Endothelial cell of umbilical vein (primary cell): ENCODE data around the gene TLNRD1. TPM values are rescaled to one million over a fixed set of nuclear protein-coding genes. Genes with fewer than 3 reads are reported as not detected.
A peak's percentile ranks its signal among the peaks of the same experiment; 100 is the strongest.

Experiments used
- BruUV-seq: library from RNA; stranded (reverse); fragments of 400-500 nt; replicated peaks from 2 replicates; lab custom pipeline; 2021; lab: Mats Ljungman, UMichigan
- CTCF ChIA-PET: fragments of 300-600, 350-600 bp; sonication (Branson Sonifier 250); formaldehyde crosslinking; loops from one replicate; lab custom pipeline; 2021; ENCODE audit warnings: antibody characterized with exemption, inconsistent platforms; lab: Charles Lee
- POLR2A ChIA-PET: fragments of 300-600, 350-600 bp; sonication (Branson Sonifier 250); formaldehyde crosslinking; loops from one replicate; lab custom pipeline; 2021; ENCODE audit warnings: antibody characterized with exemption, inconsistent platforms; lab: Charles Lee
- DNase-seq: peaks from one replicate; pipeline ENCODE4 v3.0.0-alpha.2; 2011; ENCODE audit warnings: low read depth, low spot score
- FAIRE-seq: peaks from 2 replicates; lab custom pipeline; 2011; peaks lifted over from hg19 to GRCh38; lab: Jason Lieb, UNC
- H2AFZ ChIP-seq: 2 replicates; pipeline ENCODE4 v1.6.0; 2012; ENCODE audit warnings: low read depth, low read length, control low read depth, inconsistent platforms
- H3K27ac ChIP-seq: 2 replicates; pipeline ENCODE4 v1.5.1; 2011; ENCODE audit warnings: low read depth, mild to moderate bottlenecking, control low read depth, low read length, moderate library complexity; ENCODE audit not compliant: insufficient read depth
- H3K27me3 ChIP-seq, 2 experiments: 2 replicates each; pipeline versions ENCODE4 v1.6.0 to v1.6.1; 2011; ENCODE audit warnings: low read length in 2 of 2, mixed read lengths in 1 of 2; ENCODE audit not compliant: control insufficient read depth in 2 of 2, insufficient read depth in 2 of 2
- H3K36me3 ChIP-seq, 2 experiments: 2 replicates in 1 of 2; 3 replicates in 1 of 2; pipeline ENCODE4 v1.5.1; 2011; ENCODE audit warnings: low read length in 2 of 2, mild to moderate bottlenecking in 1 of 2, moderate library complexity in 1 of 2; ENCODE audit not compliant: control insufficient read depth in 2 of 2, insufficient read depth in 2 of 2; ENCODE audit errors: extremely low read depth in 1 of 2
- H3K4me1 ChIP-seq: 3 replicates; pipeline ENCODE4 v1.5.1; 2011; ENCODE audit warnings: mild to moderate bottlenecking, low read length; ENCODE audit not compliant: control insufficient read depth, insufficient read depth; ENCODE audit errors: extremely low read depth
- H3K4me2 ChIP-seq: 2 replicates; pipeline ENCODE4 v1.6.1; 2011; ENCODE audit warnings: low read length, control low read depth, mixed read lengths; ENCODE audit not compliant: insufficient read depth
- H3K4me3 ChIP-seq, 3 experiments: fragments of 200-600 bp in 1 of 3; sonication (generic), shearing (Covaris generic) in 1 of 3; replicated peaks in 1 of 3; 2 replicates each; pipeline ENCODE4 v1.5.1; 2011 to 2016; ENCODE audit warnings: control low read depth in 3 of 3, low read length in 3 of 3, mild to moderate bottlenecking in 2 of 3, inconsistent platforms in 1 of 3, low read depth in 1 of 3, moderate library complexity in 1 of 3; ENCODE audit not compliant: insufficient read depth in 1 of 3
- H3K79me2 ChIP-seq: 2 replicates; pipeline ENCODE4 v1.6.0; 2012; ENCODE audit warnings: low read length, inconsistent platforms; ENCODE audit not compliant: control insufficient read depth, insufficient read depth
- H3K9ac ChIP-seq: replicated peaks from 2 replicates; pipeline ENCODE3; 2011; ENCODE audit warnings: low read length, control low read depth; ENCODE audit not compliant: insufficient read depth; ENCODE audit errors: extremely low read depth
- H3K9me1 ChIP-seq: replicated peaks from 3 replicates; pipeline ENCODE4 v1.6.0; 2011; ENCODE audit warnings: mild to moderate bottlenecking, low read length; ENCODE audit not compliant: control insufficient read depth, insufficient read depth; ENCODE audit errors: extremely low read depth
- H3K9me3 ChIP-seq: replicated peaks from 2 replicates; pipeline ENCODE4 v1.5.1; 2012; ENCODE audit warnings: low read length, inconsistent platforms; ENCODE audit not compliant: control insufficient read depth, insufficient read depth
- H4K20me1 ChIP-seq: replicated peaks from 2 replicates; pipeline ENCODE3; 2011; ENCODE audit warnings: mild to moderate bottlenecking, low read length; ENCODE audit not compliant: control insufficient read depth, insufficient read depth; ENCODE audit errors: extremely low read depth
- EZH2 ChIP-seq: IDR thresholded peaks from 2 replicates; pipeline ENCODE4 v1.6.1; 2012; ENCODE audit warnings: borderline replicate concordance, low read depth, mild to moderate bottlenecking, moderate library complexity, low read length, inconsistent platforms; ENCODE audit not compliant: severe bottlenecking
- GATA2 ChIP-seq: IDR thresholded peaks from 2 replicates; pipeline ENCODE4 v1.7.0; 2011; ENCODE audit warnings: low read depth, mild to moderate bottlenecking, moderate library complexity, mixed read lengths, low read length; ENCODE audit not compliant: insufficient read length, insufficient read depth
- MAX ChIP-seq: IDR thresholded peaks from 2 replicates; pipeline ENCODE4 v1.6.1; 2011; ENCODE audit not compliant: insufficient read depth, insufficient read length
- POLR2A ChIP-seq: IDR thresholded peaks from 2 replicates; pipeline ENCODE4 v1.6.1; 2012; ENCODE audit warnings: low read depth, mild to moderate bottlenecking, control low read depth, low read length
- POLR2AphosphoS5 ChIP-seq: IDR thresholded peaks from 2 replicates; pipeline ENCODE4 v1.6.1; 2012; ENCODE audit warnings: low read depth, mild to moderate bottlenecking, control low read depth, low read length, moderate library complexity; ENCODE audit not compliant: insufficient read depth
- dilution Hi-C: fragments of 300-500 bp; cut with MboI; formaldehyde crosslinking; loops from one replicate; pipeline ENCODE4 v1.15.0; 2019; ENCODE audit warnings: low sequenced_read_pairs; ENCODE audit not compliant: extremely low pct_ligation_motif_present
- intact Hi-C: fragments of 100-400 bp; cut with micrococcal nuclease; formaldehyde crosslinking; loops from one replicate; pipeline ENCODE4 v1.10.0; 2022
- polyA plus RNA-seq, 4 experiments: library from polyadenylated mRNA; depleted of rRNA in 3 of 4; stranded (reverse) in 3 of 4; unstranded in 1 of 4; fragments of >200 nt; gene quantifications; 2 replicates each; pipeline versions ENCODE4 v1.2.1 to v1.2.3, GENCODE V29; 2011 to 2012; ENCODE audit warnings: missing spikeins in 1 of 4
- total RNA-seq: library from RNA; stranded (reverse); gene quantifications from 2 replicates; pipeline ENCODE4 v1.2.3, GENCODE V29; 2021

Gene TLNRD1
- total and polyA plus RNA-seq, 2 donors (not counting 3 experiments of a cell fraction or from before 2014, with no cell fraction given), result 17.8 to 33.0 TPM

DNA sequence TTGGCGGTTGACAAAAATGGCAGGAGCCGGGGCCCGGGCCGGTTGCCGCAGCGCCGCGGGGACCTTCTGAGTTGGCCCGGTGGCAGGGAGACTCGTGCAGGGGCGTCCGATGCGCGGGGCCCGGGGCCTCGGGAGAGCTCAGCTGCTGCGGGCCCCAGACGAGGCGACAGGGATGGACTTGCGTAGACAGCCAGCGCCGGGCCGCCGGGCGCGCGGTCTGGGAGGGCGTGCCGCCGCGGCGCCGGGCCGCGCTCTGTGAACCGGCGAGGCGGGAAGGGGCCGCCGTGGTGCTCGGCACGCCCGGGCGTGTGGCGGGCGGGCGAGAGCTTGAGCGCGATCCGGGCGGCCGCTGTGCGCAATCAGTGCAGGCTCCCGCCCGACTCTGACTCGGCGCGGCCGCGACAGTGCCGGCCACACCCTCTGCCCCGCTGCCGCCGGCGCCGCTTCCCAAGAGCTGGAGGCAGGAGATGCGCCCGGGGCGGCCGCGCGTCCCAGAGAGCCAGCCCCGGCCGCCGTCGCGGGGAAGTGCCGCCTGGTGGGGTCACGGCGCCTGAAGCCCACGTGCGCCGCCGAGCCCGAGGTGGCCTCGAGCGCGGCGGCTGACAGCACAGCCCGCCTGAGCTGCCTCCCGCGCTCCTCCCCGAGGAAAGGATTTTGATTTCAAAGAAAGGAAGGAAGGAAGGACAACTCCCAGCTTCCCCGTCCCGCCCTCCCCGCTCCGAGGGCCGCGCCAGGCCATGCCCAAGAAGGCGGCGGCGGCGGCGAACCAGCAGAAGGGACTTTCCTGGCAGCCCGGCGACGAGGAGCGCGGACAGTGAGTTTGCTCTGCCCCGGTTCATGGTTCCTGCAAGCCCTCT, 657 bp downstream of the TLNRD1 start:
- Histone ChIP-seq H3K79me2 (peaks cover 57% of the 10 kb centered on the region), H2AFZ (no peak overlapping the region), H3K4me2 (peak overlapping the region; percentile 82), H3K36me3 (peaks cover 0 to 4% of the 10 kb centered on the region in 2 experiments), H3K27ac (peak overlapping the region; percentile 85), H3K9me1 (no peaks in the 10 kb centered on the region), H3K4me1 (peaks cover 35% of the 10 kb centered on the region), H4K20me1 (peaks cover 4% of the 10 kb centered on the region), H3K27me3 (no peaks in the 10 kb centered on the region), H3K9me3 (no peaks in the 10 kb centered on the region), H3K9ac (peak overlapping the region; percentile 96), H3K4me3 (peak overlapping the region; percentile 73 to 87 (median 75))
- BruUV-seq, result no TSS peak
- ChIA-PET CTCF (interaction anchor here (0.9 to 8.6 kb wide), 15 partner anchors 9 to 265 kb away, joined by 3 to 114 read pairs (median 6); no protein-coding TSS in a partner anchor), POLR2A (interaction anchor here (0.8 to 2.7 kb wide), 8 partner anchors 10 to 105 kb away, joined by 3 to 16 read pairs (median 5); no protein-coding TSS in a partner anchor)
- FAIRE-seq (no peak), DNase-seq (peak; percentile 55)
- dilution Hi-C loops (no loop called here), intact Hi-C loops (loop anchor here (1.0 to 10.0 kb wide), 2 partner anchors 28 to 1043 kb away; partner anchors contain the start of gene MEX3B)
- peak; percentile 48 for TF ChIP-seq POLR2A
- TF ChIP-seq EZH2, result no peak
- peak; percentile 50 for TF ChIP-seq MAX
- TF ChIP-seq POLR2AphosphoS5, result peak; percentile 38
- no peak for TF ChIP-seq GATA2
